Cardiac fibroblast (primary cell): ENCODE data around the gene ZCCHC2.

Experiments used
- DNase-seq, 2 donors: peaks; one replicate each; pipeline versions ENCODE4 v3.0.0 to v3.0.0-alpha.2; 2010; ENCODE audit warnings: low read depth in 2 of 2
- H3K4me3 ChIP-seq, 2 donors: replicated peaks in 1 of 2; 1 replicate in 1 of 2; 2 replicates in 1 of 2; pipeline ENCODE4 v1.5.1; 2011; ENCODE audit warnings: low read depth in 2 of 2, low read length in 2 of 2, mild to moderate bottlenecking in 2 of 2, moderate library complexity in 1 of 2
- CTCF ChIP-seq: IDR thresholded peaks from one replicate; pipeline ENCODE4 v1.5.1; 2011; ENCODE audit warnings: low read depth, mild to moderate bottlenecking, low read length, inconsistent platforms

The ZCCHC2 gene

GRCh38 chr18:62556397-62556796 is 33.6 kb downstream of the ZCCHC2 start:
- no peak overlapping the region for H3K4me3 ChIP-seq
- no peak for DNase-seq
- TF ChIP-seq CTCF = no peak

- no peak for TF ChIP-seq CTCF
- H3K4me3 ChIP-seq = no peak overlapping the region
- DNase-seq = no peak
These were observed 35.3 kb downstream of the ZCCHC2 start for GRCh38 chr18:62558015-62558663.

- no peak for TF ChIP-seq CTCF
- H3K4me3 ChIP-seq = no peak overlapping the region
- DNase-seq = no peak
These were observed 41.2 kb downstream of the ZCCHC2 start for GRCh38 chr18:62564044-62564443.

GRCh38 chr18:62566199-62566598 is 43.4 kb downstream of the ZCCHC2 start:
- peak; percentile 22 for TF ChIP-seq CTCF
- DNase-seq = peak; percentile 43 to 44
- H3K4me3 ChIP-seq = no peak overlapping the region

- no peak overlapping the region for H3K4me3 ChIP-seq
- no peak for TF ChIP-seq CTCF
- no peak for DNase-seq
These were observed 44.0 kb downstream of the ZCCHC2 start for GRCh38 chr18:62566818-62567217.

- no peak for DNase-seq
- no peak for TF ChIP-seq CTCF
- no peak overlapping the region for H3K4me3 ChIP-seq
These were observed 46.3 kb downstream of the ZCCHC2 start for GRCh38 chr18:62569081-62569655.

GRCh38 chr18:62571037-62571436 is 48.2 kb downstream of the ZCCHC2 start:
- no peak overlapping the region for H3K4me3 ChIP-seq
- no peak for TF ChIP-seq CTCF

More at GRCh38 chr18:62571037-62571436, 48.2 kb downstream of the ZCCHC2 start:
- no peak for DNase-seq
